B cell (primary cell): Measurements from ENCODE around the gene KLF11.

Experiments used
- EZH2 ChIP-seq: IDR thresholded peaks from 2 replicates; pipeline ENCODE4 v1.6.1; 2012; ENCODE audit warnings: borderline replicate concordance, low read depth, mild to moderate bottlenecking, moderate library complexity, low read length; ENCODE audit not compliant: insufficient read depth, poor library complexity, severe bottlenecking
- TF ChIP-seq, protein P1 (sequence below): fragments of 200-600 bp; IDR thresholded peaks from one replicate; pipeline ENCODE4 v1.8.0; 2022; ENCODE audit warnings: antibody characterized with exemption, mild to moderate bottlenecking

GRCh38 chr2:10083692-10084211, 40.4 kb downstream of the KLF11 start:
- TF ChIP-seq, protein P1, sequence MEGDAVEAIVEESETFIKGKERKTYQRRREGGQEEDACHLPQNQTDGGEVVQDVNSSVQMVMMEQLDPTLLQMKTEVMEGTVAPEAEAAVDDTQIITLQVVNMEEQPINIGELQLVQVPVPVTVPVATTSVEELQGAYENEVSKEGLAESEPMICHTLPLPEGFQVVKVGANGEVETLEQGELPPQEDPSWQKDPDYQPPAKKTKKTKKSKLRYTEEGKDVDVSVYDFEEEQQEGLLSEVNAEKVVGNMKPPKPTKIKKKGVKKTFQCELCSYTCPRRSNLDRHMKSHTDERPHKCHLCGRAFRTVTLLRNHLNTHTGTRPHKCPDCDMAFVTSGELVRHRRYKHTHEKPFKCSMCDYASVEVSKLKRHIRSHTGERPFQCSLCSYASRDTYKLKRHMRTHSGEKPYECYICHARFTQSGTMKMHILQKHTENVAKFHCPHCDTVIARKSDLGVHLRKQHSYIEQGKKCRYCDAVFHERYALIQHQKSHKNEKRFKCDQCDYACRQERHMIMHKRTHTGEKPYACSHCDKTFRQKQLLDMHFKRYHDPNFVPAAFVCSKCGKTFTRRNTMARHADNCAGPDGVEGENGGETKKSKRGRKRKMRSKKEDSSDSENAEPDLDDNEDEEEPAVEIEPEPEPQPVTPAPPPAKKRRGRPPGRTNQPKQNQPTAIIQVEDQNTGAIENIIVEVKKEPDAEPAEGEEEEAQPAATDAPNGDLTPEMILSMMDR = no peak
- no peak for TF ChIP-seq EZH2
